GM12873 (cell line): ENCODE measurements around the gene TPM2.

Experiments
- TF ChIP-seq, protein P1 (sequence below): IDR thresholded peaks from 2 replicates; pipeline ENCODE4 v1.5.1; 2012; ENCODE audit warnings: low read depth, mild to moderate bottlenecking, moderate library complexity, low read length, control low read depth; ENCODE audit not compliant: insufficient read depth; ENCODE audit errors: missing control alignments

The TPM2 gene

DNA sequence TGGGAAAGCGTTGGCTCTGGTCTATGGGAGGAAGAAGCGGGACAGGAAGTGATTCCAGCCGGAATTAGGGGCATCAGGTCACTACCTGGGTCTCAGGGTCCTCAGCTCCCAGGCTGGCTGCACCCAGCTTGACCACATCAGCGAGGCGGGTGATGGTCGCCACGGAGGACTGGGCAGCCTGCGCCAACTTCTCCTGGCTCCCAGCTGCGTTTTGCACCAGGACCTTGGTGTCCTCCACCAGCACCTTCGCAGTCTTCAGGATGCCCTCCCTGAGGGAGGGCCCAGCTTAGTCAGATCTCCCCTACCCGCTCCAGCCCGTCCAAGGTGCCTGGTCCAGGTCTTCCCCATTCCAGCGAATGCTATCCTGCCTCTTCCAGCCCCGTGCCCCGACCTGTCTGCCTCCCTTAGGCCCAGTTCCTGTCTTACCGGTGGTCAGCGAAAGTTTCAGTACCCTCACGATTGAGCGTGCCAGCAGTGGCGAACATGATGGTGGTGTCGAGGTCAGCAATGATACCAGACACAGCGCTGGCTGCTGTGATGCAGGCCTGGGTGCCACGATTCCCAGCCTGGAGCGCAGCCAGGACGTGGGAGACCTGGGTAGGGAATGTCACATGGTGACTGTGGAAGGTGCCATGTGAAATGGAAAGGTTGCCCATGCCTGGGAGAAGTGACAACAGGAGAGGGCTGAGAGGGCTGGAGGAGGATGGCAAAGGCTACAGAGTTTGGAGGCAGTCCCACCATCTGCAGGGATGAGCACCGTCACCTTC lies 14.4 kb upstream of the TPM2 start:
- TF ChIP-seq, protein P1, sequence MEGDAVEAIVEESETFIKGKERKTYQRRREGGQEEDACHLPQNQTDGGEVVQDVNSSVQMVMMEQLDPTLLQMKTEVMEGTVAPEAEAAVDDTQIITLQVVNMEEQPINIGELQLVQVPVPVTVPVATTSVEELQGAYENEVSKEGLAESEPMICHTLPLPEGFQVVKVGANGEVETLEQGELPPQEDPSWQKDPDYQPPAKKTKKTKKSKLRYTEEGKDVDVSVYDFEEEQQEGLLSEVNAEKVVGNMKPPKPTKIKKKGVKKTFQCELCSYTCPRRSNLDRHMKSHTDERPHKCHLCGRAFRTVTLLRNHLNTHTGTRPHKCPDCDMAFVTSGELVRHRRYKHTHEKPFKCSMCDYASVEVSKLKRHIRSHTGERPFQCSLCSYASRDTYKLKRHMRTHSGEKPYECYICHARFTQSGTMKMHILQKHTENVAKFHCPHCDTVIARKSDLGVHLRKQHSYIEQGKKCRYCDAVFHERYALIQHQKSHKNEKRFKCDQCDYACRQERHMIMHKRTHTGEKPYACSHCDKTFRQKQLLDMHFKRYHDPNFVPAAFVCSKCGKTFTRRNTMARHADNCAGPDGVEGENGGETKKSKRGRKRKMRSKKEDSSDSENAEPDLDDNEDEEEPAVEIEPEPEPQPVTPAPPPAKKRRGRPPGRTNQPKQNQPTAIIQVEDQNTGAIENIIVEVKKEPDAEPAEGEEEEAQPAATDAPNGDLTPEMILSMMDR: no peak

DNA sequence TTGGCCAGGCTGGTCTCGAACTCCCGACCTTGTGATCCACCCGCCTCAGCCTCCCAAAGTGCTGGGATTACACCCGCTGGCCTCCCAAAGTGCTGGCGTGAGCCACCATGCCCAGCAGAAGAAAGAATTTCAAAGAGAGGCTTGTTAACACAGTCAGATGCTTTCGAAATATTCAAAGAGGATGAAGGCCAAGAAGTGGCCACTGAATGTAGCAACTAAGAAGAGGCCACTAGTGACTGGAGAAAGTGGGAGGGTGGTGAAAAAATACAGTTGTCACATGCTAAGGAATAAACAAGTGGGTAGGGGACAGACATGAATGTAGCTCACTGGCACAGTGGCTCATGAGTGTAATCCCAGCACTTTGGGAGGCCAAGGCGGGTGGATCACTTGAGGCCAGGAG lies 13.0 kb upstream of the TPM2 start:
- TF ChIP-seq, protein P1: no peak

DNA sequence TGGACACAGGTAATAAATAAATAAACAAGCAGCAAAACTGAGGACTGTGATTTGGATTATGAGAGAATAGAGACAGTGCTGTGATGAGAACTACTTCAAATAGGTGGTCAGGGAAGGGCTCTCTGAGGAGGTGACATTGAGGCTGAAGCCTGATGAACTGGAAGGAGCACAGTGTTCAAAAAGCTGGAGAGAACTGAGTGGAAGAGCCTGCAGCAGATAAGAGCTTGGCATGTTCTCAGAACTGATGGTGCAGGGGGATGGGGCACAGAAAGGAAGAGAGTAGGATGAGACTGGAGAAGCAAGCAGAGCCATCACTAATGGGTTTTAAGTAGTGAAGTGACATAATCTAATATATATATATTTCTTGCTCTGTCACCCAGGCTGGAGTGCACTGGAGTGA lies 11.2 kb upstream of the TPM2 start:
- TF ChIP-seq, protein P1: no peak

DNA sequence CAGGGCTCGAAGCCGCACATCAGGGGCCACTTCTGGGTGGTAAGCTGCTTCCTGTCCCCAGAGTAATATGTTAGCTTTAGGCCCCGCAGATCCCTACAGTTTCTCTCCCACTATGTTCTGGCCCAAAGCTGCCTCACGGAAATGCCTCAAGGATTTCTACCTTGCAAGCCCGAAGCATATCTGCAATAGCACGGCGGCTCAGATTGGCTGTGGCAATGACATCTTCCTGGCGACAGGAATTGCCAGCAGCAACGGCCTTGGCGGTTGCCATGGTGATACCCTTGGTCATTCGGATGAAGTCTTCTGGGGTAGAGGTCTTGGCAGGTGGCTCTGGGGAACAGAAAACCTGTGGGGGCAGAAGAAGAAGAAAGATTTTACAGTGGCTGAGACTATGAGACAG lies 10.3 kb upstream of the TPM2 start:
- TF ChIP-seq, protein P1: no peak

DNA sequence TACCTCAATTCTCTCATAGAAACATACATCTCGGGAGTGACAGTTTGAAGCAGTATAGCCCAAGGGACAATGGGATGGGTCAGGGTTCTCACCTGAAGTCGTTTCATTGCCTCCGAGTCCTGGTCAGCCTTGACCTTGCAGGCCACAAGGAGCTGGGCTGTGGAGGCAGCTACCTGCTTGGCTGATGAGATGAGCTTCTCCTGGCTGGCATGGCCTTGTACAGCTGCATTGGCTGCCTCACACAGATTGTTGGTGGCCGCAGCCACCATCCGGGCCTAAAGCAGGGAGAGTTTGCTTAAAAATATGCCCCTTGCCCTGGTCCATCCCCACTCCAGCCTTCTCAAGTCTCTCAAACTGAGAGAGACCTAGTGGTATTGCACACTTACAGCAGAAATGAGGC lies 8.5 kb upstream of the TPM2 start:
- TF ChIP-seq, protein P1: no peak

DNA sequence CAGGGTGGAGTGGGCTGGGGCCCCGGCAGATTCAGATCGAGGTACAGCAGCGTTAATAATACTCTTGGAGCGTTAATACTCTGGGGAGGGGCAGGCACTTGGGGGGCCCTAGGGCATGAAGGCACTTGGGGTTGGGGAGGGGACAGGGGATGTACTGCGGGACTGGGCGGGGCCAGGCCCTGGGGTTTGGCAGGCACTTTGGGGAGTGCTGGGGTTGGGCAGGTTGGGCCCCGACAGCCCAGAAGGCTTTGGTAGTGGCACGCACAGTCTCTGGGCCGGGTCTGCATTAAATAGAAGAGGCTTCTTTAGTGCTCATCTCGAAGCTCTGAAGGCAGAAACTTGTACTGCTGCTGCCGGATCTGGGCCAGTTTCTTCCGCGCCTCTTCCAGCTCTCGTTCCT lies 7.8 kb upstream of the TPM2 start:
- TF ChIP-seq, protein P1: no peak

DNA sequence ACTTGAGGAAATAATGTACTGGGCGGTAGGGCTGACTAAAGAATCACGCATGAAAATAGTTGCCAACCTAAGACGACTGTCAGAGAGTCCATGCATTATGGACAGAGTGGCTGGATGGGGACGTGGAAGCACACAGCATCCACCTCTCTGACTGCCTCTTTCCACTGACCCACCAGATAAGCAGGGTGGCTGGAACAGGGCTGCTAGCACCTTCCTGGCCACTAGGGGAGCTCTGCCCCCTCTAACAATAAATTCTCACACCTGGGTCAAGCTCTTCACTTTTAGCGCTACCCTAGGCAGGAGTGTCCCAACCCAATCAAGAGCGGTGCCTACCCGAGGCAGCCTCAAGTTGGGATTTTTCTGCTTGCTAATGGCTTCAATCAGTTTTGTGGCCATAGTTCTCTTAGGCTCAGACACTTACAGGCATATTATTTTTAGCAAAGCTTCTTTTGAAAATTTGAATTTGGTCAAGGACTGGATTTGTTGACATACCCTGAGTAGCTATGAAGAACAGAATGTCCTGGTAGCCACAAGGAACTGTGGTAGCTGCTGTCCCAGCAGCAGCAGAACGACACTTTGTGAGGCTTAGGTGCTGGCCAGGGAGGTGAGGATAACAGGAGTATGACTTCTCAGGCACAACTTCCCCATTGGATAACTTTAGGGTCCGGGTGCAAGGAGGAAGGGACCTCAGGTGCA lies 6.9 kb upstream of the TPM2 start:
- TF ChIP-seq, protein P1: peak; percentile 98
